ENCODE results near the gene NACC2.

The NACC2 gene

GRCh38 chr9:136135326-136136126, 40.4 kb upstream of the NACC2 start:
- no peaks in the 10 kb centered on the region for H3K9me3 ChIP-seq (ENCODE audit: insufficient read depth, low read length)
- no peaks in the 10 kb centered on the region for H3K79me2 ChIP-seq (ENCODE audit: low read length)
- H3K4me3 ChIP-seq (ENCODE audit: low read length): no peak overlapping the region
- no peaks in the 10 kb centered on the region for H3K36me3 ChIP-seq (replicated peaks; ENCODE audit: low read depth, low read length)
- H3K9ac ChIP-seq (ENCODE audit: low read length): no peak overlapping the region
- H3K4me1 ChIP-seq (ENCODE audit: low read length): no peaks in the 10 kb centered on the region
- no peaks in the 10 kb centered on the region for H4K20me1 ChIP-seq (ENCODE audit: insufficient read depth, low read length)
- H3K27me3 ChIP-seq (ENCODE audit: low read depth, low read length): peaks cover 5% of the 10 kb centered on the region; the same call in 1 of the 2 replicates
- H3K4me2 ChIP-seq (ENCODE audit: low read length): no peak overlapping the region
- TF ChIP-seq EZH2phosphoT487 (IDR thresholded peaks at IDR 0.05; ENCODE audit: low read depth): no peak
- no peak for TF ChIP-seq CTCF (IDR thresholded peaks at IDR 0.05; ENCODE audit: low read depth, low read length)
- H2AFZ ChIP-seq (ENCODE audit: low read depth, low read length): no peak overlapping the region
- no peak overlapping the region for H3K27ac ChIP-seq (ENCODE audit: low read length)

GRCh38 chr9:136133959-136134484, 38.9 kb upstream of the NACC2 start:
- H3K9ac ChIP-seq (ENCODE audit: low read length): no peak overlapping the region
- no peak overlapping the region for H3K27ac ChIP-seq (ENCODE audit: low read length)
- no peak overlapping the region for H2AFZ ChIP-seq (ENCODE audit: low read depth, low read length)
- TF ChIP-seq EZH2phosphoT487 (IDR thresholded peaks at IDR 0.05; ENCODE audit: low read depth) (no peak), CTCF (IDR thresholded peaks at IDR 0.05; ENCODE audit: low read depth, low read length) (no peak)
- H3K9me3 ChIP-seq (ENCODE audit: insufficient read depth, low read length): no peaks in the 10 kb centered on the region
- H3K36me3 ChIP-seq (replicated peaks; ENCODE audit: low read depth, low read length): no peaks in the 10 kb centered on the region
- peaks cover 11% of the 10 kb centered on the region; the same call in 1 of the 2 replicates for H3K27me3 ChIP-seq (ENCODE audit: low read depth, low read length)
- no peaks in the 10 kb centered on the region for H4K20me1 ChIP-seq (ENCODE audit: insufficient read depth, low read length)
- H3K4me3 ChIP-seq (ENCODE audit: low read length): no peak overlapping the region
- H3K79me2 ChIP-seq (ENCODE audit: low read length): no peaks in the 10 kb centered on the region
- no peaks in the 10 kb centered on the region for H3K4me1 ChIP-seq (ENCODE audit: low read length)
- H3K4me2 ChIP-seq (ENCODE audit: low read length): no peak overlapping the region

GRCh38 chr9:136133191-136133958, 38.3 kb upstream of the NACC2 start:
- H3K4me3 ChIP-seq (ENCODE audit: low read length): no peak overlapping the region
- H3K9me3 ChIP-seq (ENCODE audit: insufficient read depth, low read length): no peaks in the 10 kb centered on the region
- no peak overlapping the region for H3K4me2 ChIP-seq (ENCODE audit: low read length)
- H3K4me1 ChIP-seq (ENCODE audit: low read length): no peaks in the 10 kb centered on the region
- H3K9ac ChIP-seq (ENCODE audit: low read length): no peak overlapping the region
- no peaks in the 10 kb centered on the region for H4K20me1 ChIP-seq (ENCODE audit: insufficient read depth, low read length)
- H3K27me3 ChIP-seq (ENCODE audit: low read depth, low read length): peaks cover 11% of the 10 kb centered on the region; the same call in 1 of the 2 replicates
- H3K79me2 ChIP-seq (ENCODE audit: low read length): no peaks in the 10 kb centered on the region
- H3K36me3 ChIP-seq (replicated peaks; ENCODE audit: low read depth, low read length): no peaks in the 10 kb centered on the region
- H3K27ac ChIP-seq (ENCODE audit: low read length): no peak overlapping the region
- TF ChIP-seq EZH2phosphoT487 (IDR thresholded peaks at IDR 0.05; ENCODE audit: low read depth) (no peak), CTCF (IDR thresholded peaks at IDR 0.05; ENCODE audit: low read depth, low read length) (no peak)
- no peak overlapping the region for H2AFZ ChIP-seq (ENCODE audit: low read depth, low read length)

GRCh38 chr9:136132512-136133050, 37.5 kb upstream of the NACC2 start:
- Histone ChIP-seq H2AFZ (ENCODE audit: low read depth, low read length) (no peak overlapping the region), H3K27me3 (ENCODE audit: low read depth, low read length) (peaks cover 11% of the 10 kb centered on the region; the same call in 1 of the 2 replicates), H3K4me1 (ENCODE audit: low read length) (no peaks in the 10 kb centered on the region), H4K20me1 (ENCODE audit: insufficient read depth, low read length) (no peaks in the 10 kb centered on the region), H3K4me2 (ENCODE audit: low read length) (no peak overlapping the region), H3K79me2 (ENCODE audit: low read length) (no peaks in the 10 kb centered on the region), H3K27ac (ENCODE audit: low read length) (no peak overlapping the region), H3K36me3 (replicated peaks; ENCODE audit: low read depth, low read length) (no peaks in the 10 kb centered on the region), H3K9me3 (ENCODE audit: insufficient read depth, low read length) (no peaks in the 10 kb centered on the region), H3K4me3 (ENCODE audit: low read length) (no peak overlapping the region), H3K9ac (ENCODE audit: low read length) (no peak overlapping the region)
- TF ChIP-seq CTCF (IDR thresholded peaks at IDR 0.05; ENCODE audit: low read depth, low read length): no peak
- no peak for TF ChIP-seq EZH2phosphoT487 (IDR thresholded peaks at IDR 0.05; ENCODE audit: low read depth)

All from OCI-LY3 (cell line).